Right lobe of liver (tissue), 4 donors: ENCODE results near the gene ZMIZ1.

Experiments
- CTCF ChIP-seq, 4 donors: fragments of 200-600 bp in 3 of 4; fragments of 450-650 bp in 1 of 4; IDR thresholded peaks; one replicate each; pipeline versions ENCODE4 v1.5.1 to v1.8.0; 2016 to 2022; ENCODE audit warnings: antibody characterized with exemption in 4 of 4, mild to moderate bottlenecking in 2 of 4
- POLR2A ChIP-seq: fragments of 450-650 bp; IDR thresholded peaks from one replicate; pipeline ENCODE4 v1.6.1; 2017; ENCODE audit warnings: antibody characterized with exemption, mild to moderate bottlenecking
- donor health status: DM: no; HTN: no; CAD: no.
- donor health status: DM: no; HTN: no; CAD: no.
- donor health status: DM: no; HTN: yes; CAD: no.

GRCh38 chr10:79223091-79224048 lies 154.6 kb downstream of the ZMIZ1 start:
- TF ChIP-seq CTCF (IDR thresholded peaks at IDR 0.05), result no peak
- TF ChIP-seq POLR2A, result no peak
